Left ventricle myocardium inferior (tissue), 1 donor: ENCODE measurements around the gene ATP11A. TPM values are rescaled to one million over a fixed set of nuclear protein-coding genes. Genes with fewer than 3 reads are reported as not detected.

Experiments
- DNase-seq: peaks from one replicate; pipeline ENCODE4 v3.0.0-alpha.2; 2020
- H3K27ac ChIP-seq: fragments of 200-600 bp; replicated peaks from 2 replicates; pipeline ENCODE4 v1.8.0; 2021
- H3K27me3 ChIP-seq: fragments of 200-600 bp; 2 replicates; pipeline ENCODE4 v1.8.0; 2021; ENCODE audit warnings: low read depth
- H3K36me3 ChIP-seq: fragments of 200-600 bp; 2 replicates; pipeline ENCODE4 v1.8.0; 2021
- H3K4me1 ChIP-seq: fragments of 200-600 bp; 2 replicates; pipeline ENCODE4 v1.8.0; 2021
- H3K4me3 ChIP-seq: fragments of 200-600 bp; 2 replicates; pipeline ENCODE4 v1.8.0; 2021; ENCODE audit warnings: mild to moderate bottlenecking, moderate library complexity
- H3K9me3 ChIP-seq: fragments of 200-600 bp; replicated peaks from 2 replicates; pipeline ENCODE4 v1.8.0; 2021
- CTCF ChIP-seq: fragments of 200-600 bp; IDR thresholded peaks from 2 replicates; pipeline ENCODE4 v1.8.0; 2021; ENCODE audit warnings: antibody characterized with exemption, mild to moderate bottlenecking, borderline replicate concordance
- intact Hi-C: fragments of 100-400 bp; cut with micrococcal nuclease; formaldehyde crosslinking; loops from one replicate; pipeline ENCODE4 v1.11.0; 2022
- total RNA-seq: library from RNA; stranded (reverse); fragmentation: NEBNext Ultra II Directional; extraction: Animal tissue kit (Norgen Biotek cat#: 25700); gene quantifications from one replicate; pipeline ENCODE4 v1.2.1, GENCODE V29; 2021
- donor health status: DM: no; HTN: yes; CAD: no; lungs with severe emphysema.

ATP11A gene
- total RNA-seq, 1 donor from 2014 or later, result 106 TPM

DNA sequence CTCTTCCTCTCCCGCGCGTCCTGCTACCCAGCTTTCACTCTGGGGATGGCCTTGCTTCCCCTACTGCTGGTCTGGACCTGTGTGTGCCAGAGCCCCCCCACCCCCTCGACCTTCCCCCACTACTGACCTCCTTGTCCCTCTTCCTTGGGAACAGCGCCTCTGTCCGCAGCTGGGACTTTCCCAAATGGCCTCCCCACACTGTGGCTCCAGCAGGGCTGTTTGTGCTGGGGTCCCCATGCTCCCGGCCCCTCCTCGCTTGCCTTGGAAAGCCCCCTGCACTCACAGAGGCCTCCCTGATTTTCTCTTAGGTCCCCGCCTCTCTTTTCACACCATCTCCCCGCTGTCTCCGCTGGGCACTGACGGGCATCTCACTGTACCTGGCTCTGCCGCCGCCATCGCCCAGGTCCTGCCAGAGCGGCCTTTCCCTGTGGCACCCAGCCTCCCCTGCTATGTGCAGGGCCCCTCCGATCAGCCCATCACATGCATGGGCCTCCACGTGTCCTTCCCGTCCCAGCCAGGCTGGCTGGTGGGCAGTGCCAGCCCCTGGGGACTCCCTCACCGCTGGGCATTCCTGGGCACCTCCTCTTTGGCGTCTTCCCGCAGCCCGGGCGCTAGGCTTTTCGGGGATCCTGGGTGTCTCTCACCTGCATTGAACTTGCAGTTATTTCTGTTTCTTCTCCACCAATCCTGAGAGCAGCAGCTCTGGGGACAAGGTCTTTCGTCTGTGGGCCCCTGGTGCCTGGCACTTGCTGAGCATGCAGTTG lies 118.7 kb downstream of the ATP11A start:
- Histone ChIP-seq H3K27ac (no peak overlapping the region), H3K4me3 (no peak overlapping the region), H3K36me3 (peaks cover 59% of the 10 kb centered on the region), H3K27me3 (no peaks in the 10 kb centered on the region), H3K4me1 (no peaks in the 10 kb centered on the region), H3K9me3 (peaks cover 5% of the 10 kb centered on the region)
- DNase-seq, result no peak
- intact Hi-C loops, result no loop called here
- no peak for TF ChIP-seq CTCF

DNA sequence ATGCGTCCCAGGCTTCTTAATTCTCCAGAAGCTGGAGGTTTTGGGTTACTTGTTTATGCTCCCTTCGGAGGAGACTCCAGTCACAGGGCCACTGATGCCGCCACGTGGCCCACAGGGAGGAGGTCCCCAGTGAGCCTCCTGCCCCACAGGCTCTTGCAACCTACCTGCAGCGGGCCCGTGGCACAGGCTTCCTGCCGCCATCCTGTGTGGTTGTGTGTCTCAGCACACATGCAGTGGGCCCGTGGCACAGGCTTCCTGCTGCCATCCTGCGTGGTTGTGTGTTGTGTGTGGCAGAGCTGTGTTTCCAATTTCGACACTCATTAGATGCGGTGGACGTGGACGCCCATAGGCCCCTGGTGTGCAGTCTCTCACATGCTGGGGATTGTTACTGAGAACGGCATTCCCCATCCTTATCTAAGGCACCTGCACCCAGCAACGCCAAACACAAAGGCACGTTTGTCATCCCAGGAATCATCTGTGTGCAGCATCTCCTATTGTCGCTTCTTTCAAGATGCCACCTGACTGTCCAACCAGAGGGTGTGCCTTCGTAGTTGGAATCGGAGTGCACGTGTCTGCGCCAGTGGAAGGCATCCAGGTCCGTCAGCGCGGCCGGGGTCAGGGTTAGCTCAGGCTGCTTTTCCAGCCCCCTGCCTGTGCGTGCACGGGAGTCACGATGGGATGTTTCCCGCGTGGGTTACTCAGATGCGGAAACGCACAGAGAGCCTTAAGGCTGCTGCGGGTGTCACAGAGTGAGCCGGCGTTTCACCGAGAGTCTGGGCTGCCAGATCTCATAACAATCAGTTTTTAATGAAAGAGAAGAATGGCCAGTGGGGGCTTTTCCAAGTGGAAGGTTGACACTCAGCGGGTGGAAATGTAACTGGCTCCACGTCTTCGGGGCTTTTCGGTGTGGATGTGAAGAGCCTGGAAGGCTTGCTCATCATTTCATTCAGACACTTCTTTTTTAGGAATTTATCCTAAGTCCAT lies 119.8 kb downstream of the ATP11A start:
- no peaks in the 10 kb centered on the region for H3K27me3 ChIP-seq
- intact Hi-C loops, result no loop called here
- peaks cover 2% of the 10 kb centered on the region for H3K4me1 ChIP-seq
- H3K36me3 ChIP-seq, result peaks cover 61% of the 10 kb centered on the region
- no peak overlapping the region for H3K27ac ChIP-seq
- no peak for DNase-seq
- H3K9me3 ChIP-seq, result peaks cover 8% of the 10 kb centered on the region
- H3K4me3 ChIP-seq, result no peak overlapping the region
- TF ChIP-seq CTCF, result no peak

DNA sequence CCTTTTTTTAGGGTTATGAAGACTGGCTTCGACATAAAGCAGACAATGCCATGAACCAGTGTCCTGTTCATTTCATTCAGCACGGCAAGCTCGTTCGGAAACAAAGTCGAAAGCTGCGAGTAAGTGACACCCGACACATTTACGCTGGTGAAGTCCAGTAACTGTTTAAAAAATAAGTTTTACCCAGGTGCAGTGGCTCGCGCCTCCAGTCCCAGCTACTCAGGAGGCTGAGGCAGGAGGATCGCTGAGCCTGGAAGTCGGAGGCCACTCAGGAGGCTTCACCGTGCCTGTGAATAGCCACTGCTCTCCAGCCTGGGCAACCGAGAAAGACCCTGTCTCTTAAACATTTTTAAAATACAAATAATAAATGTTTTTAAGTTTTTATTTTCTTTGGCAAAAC lies 120.8 kb downstream of the ATP11A start:
- Histone ChIP-seq H3K9me3 (peaks cover 8% of the 10 kb centered on the region), H3K27ac (no peak overlapping the region), H3K4me3 (no peak overlapping the region), H3K4me1 (peaks cover 4% of the 10 kb centered on the region), H3K27me3 (no peaks in the 10 kb centered on the region), H3K36me3 (peaks cover 59% of the 10 kb centered on the region)
- no peak for TF ChIP-seq CTCF
- intact Hi-C loops, result no loop called here
- DNase-seq, result no peak

GRCh38 chr13:112812306-112813055 lies 122.6 kb downstream of the ATP11A start:
- no peak for TF ChIP-seq CTCF
- intact Hi-C loops, result no loop called here
- Histone ChIP-seq H3K9me3 (peaks cover 8% of the 10 kb centered on the region), H3K4me3 (no peak overlapping the region), H3K4me1 (peaks cover 4% of the 10 kb centered on the region), H3K27ac (no peak overlapping the region), H3K27me3 (no peaks in the 10 kb centered on the region), H3K36me3 (peaks cover 61% of the 10 kb centered on the region)
- no peak for DNase-seq

GRCh38 chr13:112813552-112813951 lies 123.7 kb downstream of the ATP11A start:
- DNase-seq, result no peak
- TF ChIP-seq CTCF, result no peak
- H3K9me3 ChIP-seq, result peaks cover 8% of the 10 kb centered on the region
- H3K27me3 ChIP-seq, result no peaks in the 10 kb centered on the region
- H3K4me1 ChIP-seq, result peaks cover 4% of the 10 kb centered on the region
- intact Hi-C loops, result no loop called here
- no peak overlapping the region for H3K27ac ChIP-seq
- H3K4me3 ChIP-seq, result no peak overlapping the region
- H3K36me3 ChIP-seq, result peaks cover 66% of the 10 kb centered on the region
